ENCODE measurements around the gene IL36B.

- TF ChIP-seq POLR2A (IDR thresholded peaks at IDR 0.05): no peak
- no peak for TF ChIP-seq CTCF (IDR thresholded peaks at IDR 0.05 in 8 of 11, conservative IDR thresholded peaks at IDR 0.05 in 3 of 11)
Measured at GRCh38 chr2:113064281-113064680, 11.6 kb upstream of the IL36B start.

All from spleen (tissue), 7 donors.